Loucy (cell line): ENCODE data around the gene YWHAH.

Experiments
- CTCF ChIP-seq: fragments of 200-600 bp; sonication (generic); conservative IDR thresholded peaks from 2 replicates; pipeline ENCODE4 v1.5.1; 2014; ENCODE audit warnings: mild to moderate bottlenecking, antibody characterized with exemption, low read length
- EZH2phosphoT487 ChIP-seq: fragments of 200-600 bp; IDR thresholded peaks from 2 replicates; pipeline ENCODE4 v1.6.1; 2018; ENCODE audit warnings: antibody characterized with exemption, mild to moderate bottlenecking, moderate library complexity, borderline replicate concordance

- TF ChIP-seq CTCF (no peak), EZH2phosphoT487 (no peak)
Measured at GRCh38 chr22:31932863-31933262, 11.5 kb upstream of the YWHAH start.
